GM19099 (cell line): Measurements from ENCODE around the gene ALPL.

Experiments used
- POLR2A ChIP-seq: IDR thresholded peaks from 3 replicates; pipeline ENCODE4 v1.6.1; 2011; ENCODE audit warnings: low read depth; ENCODE audit not compliant: insufficient read length; ENCODE audit errors: extremely low read depth

Gene ALPL

GRCh38 chr1:21603177-21604138, 94.2 kb downstream of the ALPL start:
- TF ChIP-seq POLR2A: no peak

GRCh38 chr1:21604208-21604957, 95.2 kb downstream of the ALPL start:
- no peak for TF ChIP-seq POLR2A

GRCh38 chr1:21605012-21605715, 95.9 kb downstream of the ALPL start:
- TF ChIP-seq POLR2A: no peak

GRCh38 chr1:21605964-21606705, 96.9 kb downstream of the ALPL start:
- TF ChIP-seq POLR2A: no peak

- TF ChIP-seq POLR2A: no peak
These were observed 98.6 kb downstream of the ALPL start for GRCh38 chr1:21607549-21608529.

GRCh38 chr1:21608798-21609197, 99.6 kb downstream of the ALPL start:
- TF ChIP-seq POLR2A: no peak

GRCh38 chr1:21610027-21610426, 100.8 kb downstream of the ALPL start:
- TF ChIP-seq POLR2A: no peak

- TF ChIP-seq POLR2A: no peak
These were observed 102.0 kb downstream of the ALPL start for GRCh38 chr1:21610989-21611785.

- TF ChIP-seq POLR2A: no peak
These were observed 102.8 kb downstream of the ALPL start for GRCh38 chr1:21612057-21612456.

GRCh38 chr1:21613072-21613867, 104.0 kb downstream of the ALPL start:
- TF ChIP-seq POLR2A: no peak

- TF ChIP-seq POLR2A: no peak
These were observed 105.3 kb downstream of the ALPL start for GRCh38 chr1:21614419-21615115.
